BJ (cell line): Measurements from ENCODE around the gene POC1B. TPM values are rescaled to one million over a fixed set of nuclear protein-coding genes. Genes with fewer than 3 reads are reported as not detected.

ENCODE experiments used
- CTCF ChIA-PET: fragments of 350-600 bp; formaldehyde crosslinking; extraction: SDS; loops from one replicate; lab custom pipeline; 2021; ENCODE audit warnings: antibody characterized with exemption, inconsistent platforms; lab: Yijun Ruan, JAX
- POLR2A ChIA-PET: fragments of 300-600 bp; sonication (Branson Sonifier 250); formaldehyde crosslinking; extraction: SDS; loops from one replicate; lab custom pipeline; 2021; ENCODE audit warnings: antibody characterized with exemption; lab: Charles Lee
- DNase-seq: peaks from one replicate; pipeline ENCODE4 v3.0.0-alpha.2; 2011; ENCODE audit warnings: low read depth
- H3K27me3 ChIP-seq: 2 replicates; pipeline ENCODE4 v1.6.0; 2011; ENCODE audit warnings: low read length; ENCODE audit not compliant: control insufficient read depth, insufficient read depth
- H3K36me3 ChIP-seq: 2 replicates; pipeline ENCODE4 v1.5.1; 2011; ENCODE audit warnings: low read length; ENCODE audit not compliant: control insufficient read depth, insufficient read depth
- H3K4me3 ChIP-seq: 2 replicates; pipeline ENCODE4 v1.5.1; 2011; ENCODE audit warnings: low read depth, mild to moderate bottlenecking, control low read depth, low read length
- polyA plus RNA-seq: library from polyadenylated mRNA; depleted of rRNA; stranded (reverse); fragments of >200 nt; gene quantifications from 2 replicates; pipeline ENCODE4 v1.2.3, GENCODE V29; 2011
- TF ChIP-seq, protein P1 (sequence below): IDR thresholded peaks from 2 replicates; pipeline ENCODE4 v1.5.1; 2011; ENCODE audit warnings: low read depth, mild to moderate bottlenecking, control low read depth, inconsistent platforms, low read length, moderate library complexity; ENCODE audit not compliant: insufficient read depth

The POC1B gene
- polyA plus RNA-seq, 1 experiment = 6.7 TPM

DNA sequence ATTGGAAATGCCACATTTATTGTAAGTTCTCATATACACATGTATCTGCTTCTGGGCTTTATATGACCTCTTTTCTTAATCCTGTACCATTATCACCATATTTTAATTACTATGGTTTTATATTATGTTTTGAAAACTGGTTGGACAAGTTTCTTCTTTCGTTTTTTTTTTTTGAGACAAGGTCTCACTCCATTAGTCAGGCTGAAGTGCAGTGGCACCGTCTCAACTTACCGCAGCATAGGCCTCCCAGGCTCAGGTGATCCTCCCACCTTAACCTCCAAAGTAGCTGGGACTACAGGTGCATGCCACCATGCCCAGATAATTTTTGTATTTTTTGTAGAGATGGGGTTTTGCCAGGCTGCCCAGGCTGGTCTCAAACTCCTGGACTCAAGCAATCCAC lies 45.9 kb downstream of the POC1B start:
- Histone ChIP-seq H3K36me3 (no peaks in the 10 kb centered on the region), H3K27me3 (no peaks in the 10 kb centered on the region), H3K4me3 (no peak overlapping the region)
- TF ChIP-seq, protein P1, sequence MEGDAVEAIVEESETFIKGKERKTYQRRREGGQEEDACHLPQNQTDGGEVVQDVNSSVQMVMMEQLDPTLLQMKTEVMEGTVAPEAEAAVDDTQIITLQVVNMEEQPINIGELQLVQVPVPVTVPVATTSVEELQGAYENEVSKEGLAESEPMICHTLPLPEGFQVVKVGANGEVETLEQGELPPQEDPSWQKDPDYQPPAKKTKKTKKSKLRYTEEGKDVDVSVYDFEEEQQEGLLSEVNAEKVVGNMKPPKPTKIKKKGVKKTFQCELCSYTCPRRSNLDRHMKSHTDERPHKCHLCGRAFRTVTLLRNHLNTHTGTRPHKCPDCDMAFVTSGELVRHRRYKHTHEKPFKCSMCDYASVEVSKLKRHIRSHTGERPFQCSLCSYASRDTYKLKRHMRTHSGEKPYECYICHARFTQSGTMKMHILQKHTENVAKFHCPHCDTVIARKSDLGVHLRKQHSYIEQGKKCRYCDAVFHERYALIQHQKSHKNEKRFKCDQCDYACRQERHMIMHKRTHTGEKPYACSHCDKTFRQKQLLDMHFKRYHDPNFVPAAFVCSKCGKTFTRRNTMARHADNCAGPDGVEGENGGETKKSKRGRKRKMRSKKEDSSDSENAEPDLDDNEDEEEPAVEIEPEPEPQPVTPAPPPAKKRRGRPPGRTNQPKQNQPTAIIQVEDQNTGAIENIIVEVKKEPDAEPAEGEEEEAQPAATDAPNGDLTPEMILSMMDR = no peak
- DNase-seq = no peak
- POLR2A ChIA-PET = no interaction called here
- CTCF ChIA-PET = no interaction called here

DNA sequence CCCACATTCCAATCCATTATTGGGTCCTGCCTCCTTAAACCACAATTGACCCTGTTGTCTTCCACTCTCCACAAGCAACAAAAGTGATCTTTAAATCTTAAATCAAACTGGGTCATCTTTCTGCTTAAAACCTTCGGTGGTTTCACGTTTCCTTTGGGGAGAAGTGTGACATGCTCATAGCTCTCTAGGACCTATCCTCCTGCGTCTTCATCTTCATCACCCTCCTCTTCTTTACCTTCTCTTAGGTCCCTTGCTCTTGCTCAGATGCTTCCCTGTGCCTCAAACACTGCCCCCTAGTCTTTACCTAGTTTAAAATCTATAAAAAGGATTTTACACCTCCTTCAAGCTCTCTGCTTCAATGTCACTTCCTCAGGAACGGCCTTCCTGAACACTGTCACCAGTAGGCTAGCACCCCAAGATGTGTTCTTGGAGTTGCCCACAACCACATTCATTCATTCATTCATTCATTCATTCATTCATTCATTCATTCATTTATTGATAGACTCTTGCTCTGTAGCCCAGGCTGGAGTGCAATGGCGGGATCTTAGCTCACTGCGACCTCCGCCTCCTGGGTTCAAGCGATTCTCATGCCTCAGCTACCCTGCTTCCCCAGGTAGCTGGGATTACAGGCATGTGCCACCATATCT lies 48.1 kb downstream of the POC1B start:
- no peak for DNase-seq
- TF ChIP-seq, protein P1 = no peak
- Histone ChIP-seq H3K27me3 (no peaks in the 10 kb centered on the region), H3K36me3 (no peaks in the 10 kb centered on the region), H3K4me3 (no peak overlapping the region)
- POLR2A ChIA-PET = no interaction called here
- CTCF ChIA-PET = no interaction called here

DNA sequence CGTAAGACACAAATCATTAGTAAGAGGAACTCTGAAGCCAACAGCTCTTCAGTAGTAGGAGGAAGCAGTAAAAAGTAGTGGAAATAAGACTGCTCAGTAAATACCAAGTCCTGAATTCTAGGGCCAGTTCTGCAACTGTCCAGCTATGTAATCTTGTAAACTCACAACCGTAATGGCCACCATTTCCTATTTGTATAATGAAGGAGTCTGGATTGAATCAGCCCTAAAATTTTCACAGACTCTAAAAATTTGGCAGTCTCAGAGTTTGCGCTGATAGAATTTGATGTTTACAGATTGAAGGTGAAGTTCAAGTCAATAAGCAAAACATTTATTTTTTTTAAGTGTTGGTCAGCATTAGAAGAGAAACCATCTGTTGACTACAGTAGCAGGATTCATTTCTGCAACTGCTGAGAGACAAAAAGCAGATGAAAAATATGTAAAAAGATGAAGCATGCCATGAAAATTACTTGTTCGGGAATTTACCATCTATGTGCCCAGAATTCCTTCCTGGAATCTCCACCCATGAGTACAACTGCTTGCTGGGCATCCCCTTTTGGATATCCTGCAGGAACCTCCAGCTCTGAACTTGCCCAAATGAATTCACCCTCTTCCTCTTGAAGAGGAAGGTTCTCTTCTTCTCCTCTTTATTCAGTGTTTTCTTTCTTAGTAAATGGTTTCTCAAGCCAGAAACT lies 48.8 kb downstream of the POC1B start:
- no peaks in the 10 kb centered on the region for H3K36me3 ChIP-seq
- no peak for DNase-seq
- H3K27me3 ChIP-seq = no peaks in the 10 kb centered on the region
- POLR2A ChIA-PET = no interaction called here
- CTCF ChIA-PET = interaction anchor here (0.6 kb wide), 1 partner anchor 229 kb away, joined by 4 read pairs; no protein-coding TSS in a partner anchor
- TF ChIP-seq, protein P1 = no peak
- H3K4me3 ChIP-seq = no peak overlapping the region

DNA sequence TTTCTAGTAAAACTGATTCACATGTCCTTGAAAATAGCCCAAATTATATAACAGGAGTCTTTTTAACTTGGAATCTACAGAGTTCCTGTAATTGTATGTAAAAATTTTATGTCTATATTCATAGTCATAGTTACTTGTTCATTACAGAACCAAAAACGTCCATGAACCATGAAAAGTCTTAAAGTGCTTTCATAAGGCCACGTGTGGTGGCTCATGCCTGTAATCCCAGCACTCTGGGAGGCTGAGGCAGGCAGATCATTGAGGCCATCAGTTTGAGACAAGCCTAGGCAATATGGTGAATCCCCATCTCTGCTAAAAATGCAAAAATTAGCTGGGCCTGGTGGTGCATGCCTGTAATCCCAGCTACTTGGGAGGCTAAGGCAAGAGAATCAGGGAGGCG lies 49.6 kb downstream of the POC1B start:
- H3K36me3 ChIP-seq = no peaks in the 10 kb centered on the region
- POLR2A ChIA-PET = no interaction called here
- TF ChIP-seq, protein P1 = no peak
- CTCF ChIA-PET = interaction anchor here (0.6 kb wide), 1 partner anchor 230 kb away, joined by 4 read pairs; no protein-coding TSS in a partner anchor
- no peaks in the 10 kb centered on the region for H3K27me3 ChIP-seq
- DNase-seq = no peak
- H3K4me3 ChIP-seq = no peak overlapping the region

DNA sequence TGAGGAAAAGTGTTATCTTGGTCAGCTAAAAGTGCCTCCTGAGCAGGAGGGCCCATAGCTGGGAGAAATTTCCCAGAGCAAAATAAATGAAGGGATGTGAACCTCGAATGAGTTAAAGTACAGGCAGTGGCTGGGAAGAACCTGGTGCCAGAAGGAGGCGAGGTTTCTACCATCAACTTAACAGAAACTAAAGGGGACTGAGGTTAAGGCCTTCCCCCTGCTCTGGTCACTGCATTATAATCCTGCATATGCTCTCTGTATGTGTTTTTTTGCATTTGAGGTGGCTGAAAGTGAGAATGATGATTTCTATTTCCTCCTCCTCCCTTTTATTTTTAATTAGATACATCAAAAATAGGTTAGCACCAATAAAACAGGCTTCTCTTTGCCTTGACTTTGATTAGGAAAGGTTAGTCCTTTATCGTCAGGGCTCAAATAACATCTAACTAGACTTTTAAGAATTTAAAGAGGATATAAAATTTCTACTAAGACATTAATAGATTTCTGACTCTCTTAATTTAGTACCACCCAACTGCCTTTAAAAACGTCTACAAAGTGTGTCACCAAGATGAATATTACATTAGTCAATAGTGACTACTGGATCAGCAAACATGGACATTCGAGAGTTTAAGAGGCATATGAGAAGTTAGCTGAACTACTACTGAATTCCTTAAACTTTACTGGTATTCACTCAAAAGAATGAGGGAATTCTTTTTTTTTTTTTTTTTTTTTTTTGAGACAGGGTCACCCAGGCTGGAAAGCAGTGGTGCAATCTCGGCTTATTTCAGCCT lies 50.5 kb downstream of the POC1B start:
- no peaks in the 10 kb centered on the region for H3K36me3 ChIP-seq
- DNase-seq = no peak
- TF ChIP-seq, protein P1 = no peak
- ChIA-PET CTCF (interaction anchor here (10.0 kb wide), 1 partner anchor 52 kb away, joined by 104 read pairs; the partner anchor contains the start of genes GALNT4 and POC1B), POLR2A (no interaction called here)
- H3K27me3 ChIP-seq = no peaks in the 10 kb centered on the region
- no peak overlapping the region for H3K4me3 ChIP-seq
